Calu3 (cell line): ENCODE measurements around the gene RAB5IF. TPM values are rescaled to one million over a fixed set of nuclear protein-coding genes. Genes with fewer than 3 reads are reported as not detected.

Experiments used
- BruUV-seq: library from RNA; stranded (reverse); fragments of 400-500 nt; replicated peaks from 2 replicates; lab custom pipeline; 2021; lab: Mats Ljungman, UMichigan
- CTCF ChIA-PET: fragments of 300-600 bp; sonication (Branson Sonifier 250); formaldehyde crosslinking; loops from one replicate; lab custom pipeline; 2022; ENCODE audit warnings: antibody characterized with exemption; lab: Charles Lee
- DNase-seq: peaks from one replicate; pipeline ENCODE4 v3.0.0; 2022
- H3K27ac Mint-ChIP-seq: one replicate; pipeline ENCODE4 v1.8.0; 2022; ENCODE audit warnings: mixed read lengths; ENCODE audit not compliant: unreplicated experiment
- H3K27me3 Mint-ChIP-seq: one replicate; pipeline ENCODE4 v1.8.0; 2022; ENCODE audit warnings: mixed read lengths; ENCODE audit not compliant: unreplicated experiment
- H3K36me3 Mint-ChIP-seq: one replicate; pipeline ENCODE4 v1.8.0; 2022; ENCODE audit warnings: mild to moderate bottlenecking, moderate library complexity, mixed read lengths; ENCODE audit not compliant: insufficient read depth, unreplicated experiment
- H3K4me1 Mint-ChIP-seq: one replicate; pipeline ENCODE4 v1.8.0; 2022; ENCODE audit warnings: mild to moderate bottlenecking, low read depth, mixed read lengths; ENCODE audit not compliant: unreplicated experiment
- H3K4me3 Mint-ChIP-seq: one replicate; pipeline ENCODE4 v1.8.0; 2022; ENCODE audit warnings: mild to moderate bottlenecking, low read depth, moderate library complexity, mixed read lengths; ENCODE audit not compliant: unreplicated experiment
- H3K9me3 Mint-ChIP-seq: one replicate; pipeline ENCODE4 v1.8.0; 2022; ENCODE audit warnings: low read depth, mixed read lengths; ENCODE audit not compliant: unreplicated experiment
- CTCF ChIP-seq: fragments of 200-600 bp; IDR thresholded peaks from one replicate; pipeline ENCODE4 v1.8.0; 2022; ENCODE audit warnings: antibody characterized with exemption; ENCODE audit not compliant: unreplicated experiment
- intact Hi-C: fragments of 100-400 bp; cut with micrococcal nuclease; formaldehyde crosslinking; loops from one replicate; pipeline ENCODE4 v1.10.0; 2022; ENCODE audit not compliant: unreplicated experiment
- total RNA-seq: library from RNA; stranded (reverse); gene quantifications from 2 replicates; pipeline ENCODE4 v1.2.3, GENCODE V29; 2022

Gene RAB5IF
- total RNA-seq, 1 experiment from 2014 or later: 235 TPM

- H3K36me3 Mint-ChIP-seq: peaks cover 53% of the 10 kb centered on the region
- no peak for TF ChIP-seq CTCF
These were observed 22.8 kb upstream of the RAB5IF start for GRCh38 chr20:36582821-36583220.

DNA sequence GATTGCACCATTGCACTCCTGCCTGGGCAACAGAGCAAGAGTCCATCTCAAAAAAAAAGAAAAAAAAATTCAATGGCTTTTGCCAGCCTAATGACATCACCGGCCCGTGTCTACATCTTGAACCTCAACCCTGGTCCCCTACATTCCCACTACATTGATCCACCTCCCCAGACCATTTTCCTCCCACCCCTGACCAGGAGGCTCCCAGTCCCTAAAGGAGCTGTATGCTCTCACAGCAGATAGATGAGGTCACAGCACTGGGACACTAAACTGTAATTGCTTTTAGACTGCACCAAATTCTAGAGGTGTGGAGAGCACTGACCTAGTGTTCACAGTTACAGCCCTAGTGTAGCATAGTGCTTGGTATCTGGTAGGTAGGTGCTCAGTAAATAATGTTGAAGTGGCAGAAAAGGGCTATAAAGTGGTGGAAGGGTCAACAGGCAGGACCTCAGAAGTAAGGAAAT, 21.5 kb upstream of the RAB5IF start:
- H3K27me3 Mint-ChIP-seq: no peaks in the 10 kb centered on the region
- no peak overlapping the region for H3K4me3 Mint-ChIP-seq
- CTCF ChIA-PET: no interaction called here
- no peak for TF ChIP-seq CTCF
- peaks cover 8% of the 10 kb centered on the region for H3K4me1 Mint-ChIP-seq
- intact Hi-C loops: no loop called here
- DNase-seq: no peak
- no peak overlapping the region for H3K27ac Mint-ChIP-seq
- no peaks in the 10 kb centered on the region for H3K9me3 Mint-ChIP-seq
- H3K36me3 Mint-ChIP-seq: peaks cover 51% of the 10 kb centered on the region
- no TSS peak for BruUV-seq

More at GRCh38 chr20:36582821-36583220, 22.8 kb upstream of the RAB5IF start:
- Mint-ChIP-seq H3K27me3 (no peaks in the 10 kb centered on the region), H3K27ac (no peak overlapping the region), H3K9me3 (no peaks in the 10 kb centered on the region), H3K4me1 (peaks cover 8% of the 10 kb centered on the region), H3K4me3 (no peak overlapping the region)
- CTCF ChIA-PET: no interaction called here
- intact Hi-C loops: no loop called here
- no peak for DNase-seq
- no TSS peak for BruUV-seq

DNA sequence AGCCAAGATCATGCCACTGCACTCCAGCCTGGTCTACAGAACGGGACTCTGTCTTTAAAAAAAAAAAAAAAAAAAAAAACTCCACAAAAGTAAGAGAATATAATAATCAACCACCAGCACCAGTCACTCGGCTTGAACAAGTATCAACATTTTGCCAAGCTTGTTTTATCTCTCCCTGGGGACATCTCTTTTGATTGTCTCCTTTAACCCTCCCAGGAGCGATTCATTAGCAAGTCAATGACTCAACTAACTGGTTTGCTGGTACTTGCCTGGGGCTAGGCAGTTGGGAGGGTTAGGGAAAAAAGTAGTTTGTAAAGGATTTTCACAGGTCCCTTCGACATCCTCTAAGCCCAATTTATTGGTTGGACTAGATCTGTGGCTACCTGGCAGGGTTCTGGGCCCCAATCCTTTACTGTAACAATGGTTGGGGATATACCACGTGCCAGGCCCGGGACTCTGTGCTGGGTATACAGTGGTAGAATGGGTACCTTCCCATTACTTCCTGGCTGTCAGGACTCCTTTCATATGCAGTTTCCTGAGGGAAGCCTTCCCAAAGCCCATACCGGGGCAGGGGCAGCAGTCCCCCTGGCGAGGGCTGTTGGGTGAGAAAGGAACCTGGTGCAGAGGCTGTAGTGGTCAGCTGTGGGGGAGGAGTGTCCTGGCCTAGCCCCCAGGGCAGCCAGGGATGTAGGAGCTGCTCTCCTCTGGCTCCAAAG, 20.0 kb upstream of the RAB5IF start:
- DNase-seq: no peak
- Mint-ChIP-seq H3K9me3 (no peaks in the 10 kb centered on the region), H3K27me3 (no peaks in the 10 kb centered on the region), H3K4me1 (no peaks in the 10 kb centered on the region), H3K27ac (no peak overlapping the region), H3K36me3 (peaks cover 53% of the 10 kb centered on the region), H3K4me3 (no peak overlapping the region)
- CTCF ChIA-PET: no interaction called here
- intact Hi-C loops: no loop called here
- BruUV-seq: no TSS peak
- no peak for TF ChIP-seq CTCF

- Mint-ChIP-seq H3K9me3 (no peaks in the 10 kb centered on the region), H3K36me3 (peaks cover 51% of the 10 kb centered on the region), H3K4me1 (no peaks in the 10 kb centered on the region), H3K27me3 (no peaks in the 10 kb centered on the region), H3K27ac (no peak overlapping the region), H3K4me3 (no peak overlapping the region)
- no peak for DNase-seq
- CTCF ChIA-PET: interaction anchor here (0.7 kb wide), 1 partner anchor 59 kb away, joined by 3 read pairs; no protein-coding TSS in a partner anchor
- no peak for TF ChIP-seq CTCF
- intact Hi-C loops: no loop called here
- no TSS peak for BruUV-seq
These were observed 18.1 kb upstream of the RAB5IF start for GRCh38 chr20:36587388-36588070.
